Neural cell (in vitro differentiated cells): ENCODE measurements around the gene SAMD4A.

Experiments
- POLR2AphosphoS5 ChIP-seq: IDR thresholded peaks from 2 replicates; pipeline ENCODE4 v1.6.1; 2012
- TF ChIP-seq, protein P1 (sequence below): IDR thresholded peaks from 2 replicates; pipeline ENCODE4 v1.6.1; 2012; ENCODE audit warnings: borderline replicate concordance
- TF ChIP-seq, protein P2 (sequence below): fragments of 450-650 bp; IDR thresholded peaks from 2 replicates; pipeline ENCODE4 v1.5.1; 2014; ENCODE audit warnings: antibody characterized with exemption, mild to moderate bottlenecking, moderate library complexity; ENCODE audit not compliant: poor library complexity, severe bottlenecking

DNA sequence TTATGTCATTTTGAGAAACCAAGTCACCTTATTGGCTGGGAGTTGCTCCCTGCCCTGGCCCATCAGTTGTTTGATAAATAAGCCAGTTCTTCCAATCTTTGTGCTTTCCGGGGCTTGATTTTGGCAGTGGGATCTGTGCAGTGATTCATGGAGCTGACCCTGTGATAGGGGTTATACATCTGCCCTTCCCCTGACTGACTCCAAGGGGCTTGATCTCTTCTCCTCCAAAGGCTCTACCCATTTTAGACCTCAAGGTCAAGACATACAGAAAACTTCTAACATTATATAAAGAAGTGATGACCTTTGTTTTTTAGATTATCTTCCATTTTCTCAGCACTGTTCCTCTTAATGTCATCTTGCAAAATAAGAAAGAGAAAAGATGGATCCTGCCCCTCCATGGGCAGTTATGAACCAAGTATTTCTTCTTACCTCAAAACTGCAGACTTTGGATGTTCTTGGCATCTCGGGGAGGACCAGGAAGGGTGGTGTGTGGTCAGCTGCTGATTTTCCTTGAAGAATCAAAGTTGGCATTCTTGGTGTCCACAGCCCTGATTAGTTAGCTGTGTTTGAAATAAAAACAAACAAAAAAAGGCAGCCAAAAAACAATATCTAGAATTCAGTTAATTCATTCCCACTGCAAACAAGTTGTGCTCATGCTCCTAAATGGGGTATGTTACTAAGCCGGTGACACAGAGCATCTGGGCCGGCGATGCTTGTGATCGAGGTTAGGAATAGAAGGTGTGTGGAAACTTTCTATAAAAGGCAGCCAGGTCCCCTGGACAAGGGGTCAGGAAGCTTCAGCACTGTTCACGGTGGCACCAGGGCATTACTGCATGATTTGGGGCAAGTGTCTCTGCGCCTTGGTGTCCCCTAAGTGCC, 120.2 kb downstream of the SAMD4A start:
- TF ChIP-seq, protein P1, sequence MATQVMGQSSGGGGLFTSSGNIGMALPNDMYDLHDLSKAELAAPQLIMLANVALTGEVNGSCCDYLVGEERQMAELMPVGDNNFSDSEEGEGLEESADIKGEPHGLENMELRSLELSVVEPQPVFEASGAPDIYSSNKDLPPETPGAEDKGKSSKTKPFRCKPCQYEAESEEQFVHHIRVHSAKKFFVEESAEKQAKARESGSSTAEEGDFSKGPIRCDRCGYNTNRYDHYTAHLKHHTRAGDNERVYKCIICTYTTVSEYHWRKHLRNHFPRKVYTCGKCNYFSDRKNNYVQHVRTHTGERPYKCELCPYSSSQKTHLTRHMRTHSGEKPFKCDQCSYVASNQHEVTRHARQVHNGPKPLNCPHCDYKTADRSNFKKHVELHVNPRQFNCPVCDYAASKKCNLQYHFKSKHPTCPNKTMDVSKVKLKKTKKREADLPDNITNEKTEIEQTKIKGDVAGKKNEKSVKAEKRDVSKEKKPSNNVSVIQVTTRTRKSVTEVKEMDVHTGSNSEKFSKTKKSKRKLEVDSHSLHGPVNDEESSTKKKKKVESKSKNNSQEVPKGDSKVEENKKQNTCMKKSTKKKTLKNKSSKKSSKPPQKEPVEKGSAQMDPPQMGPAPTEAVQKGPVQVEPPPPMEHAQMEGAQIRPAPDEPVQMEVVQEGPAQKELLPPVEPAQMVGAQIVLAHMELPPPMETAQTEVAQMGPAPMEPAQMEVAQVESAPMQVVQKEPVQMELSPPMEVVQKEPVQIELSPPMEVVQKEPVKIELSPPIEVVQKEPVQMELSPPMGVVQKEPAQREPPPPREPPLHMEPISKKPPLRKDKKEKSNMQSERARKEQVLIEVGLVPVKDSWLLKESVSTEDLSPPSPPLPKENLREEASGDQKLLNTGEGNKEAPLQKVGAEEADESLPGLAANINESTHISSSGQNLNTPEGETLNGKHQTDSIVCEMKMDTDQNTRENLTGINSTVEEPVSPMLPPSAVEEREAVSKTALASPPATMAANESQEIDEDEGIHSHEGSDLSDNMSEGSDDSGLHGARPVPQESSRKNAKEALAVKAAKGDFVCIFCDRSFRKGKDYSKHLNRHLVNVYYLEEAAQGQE: no peak
- TF ChIP-seq POLR2AphosphoS5: no peak
- TF ChIP-seq, protein P2, sequence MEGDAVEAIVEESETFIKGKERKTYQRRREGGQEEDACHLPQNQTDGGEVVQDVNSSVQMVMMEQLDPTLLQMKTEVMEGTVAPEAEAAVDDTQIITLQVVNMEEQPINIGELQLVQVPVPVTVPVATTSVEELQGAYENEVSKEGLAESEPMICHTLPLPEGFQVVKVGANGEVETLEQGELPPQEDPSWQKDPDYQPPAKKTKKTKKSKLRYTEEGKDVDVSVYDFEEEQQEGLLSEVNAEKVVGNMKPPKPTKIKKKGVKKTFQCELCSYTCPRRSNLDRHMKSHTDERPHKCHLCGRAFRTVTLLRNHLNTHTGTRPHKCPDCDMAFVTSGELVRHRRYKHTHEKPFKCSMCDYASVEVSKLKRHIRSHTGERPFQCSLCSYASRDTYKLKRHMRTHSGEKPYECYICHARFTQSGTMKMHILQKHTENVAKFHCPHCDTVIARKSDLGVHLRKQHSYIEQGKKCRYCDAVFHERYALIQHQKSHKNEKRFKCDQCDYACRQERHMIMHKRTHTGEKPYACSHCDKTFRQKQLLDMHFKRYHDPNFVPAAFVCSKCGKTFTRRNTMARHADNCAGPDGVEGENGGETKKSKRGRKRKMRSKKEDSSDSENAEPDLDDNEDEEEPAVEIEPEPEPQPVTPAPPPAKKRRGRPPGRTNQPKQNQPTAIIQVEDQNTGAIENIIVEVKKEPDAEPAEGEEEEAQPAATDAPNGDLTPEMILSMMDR: no peak
